Thyroid gland (tissue), 4 donors: ENCODE results near the gene OSBPL5. TPM values are rescaled to one million over a fixed set of nuclear protein-coding genes. Genes with fewer than 3 reads are reported as not detected.
"Not testable (repeated sequence)": the region's sequence is repeated elsewhere in the genome, so short reads cannot be mapped to it uniquely, and the experiment has no call there.

Experiments
- DNase-seq, 2 donors: peaks; one replicate each; pipeline ENCODE4 v3.0.0-alpha.2; 2019
- H3K27ac ChIP-seq, 3 donors: fragments of 200-600 bp; sonication (generic); 1 replicate in 2 of 3; 2 replicates in 1 of 3; pipeline ENCODE4 v1.5.1; 2016 to 2019; ENCODE audit warnings: mild to moderate bottlenecking in 1 of 3, moderate library complexity in 1 of 3
- H3K27me3 ChIP-seq: fragments of 200-600 bp; sonication (generic); one replicate; pipeline ENCODE4 v1.5.1; 2019
- H3K36me3 ChIP-seq, 2 donors: fragments of 200-600 bp; sonication (generic); one replicate each; pipeline ENCODE4 v1.5.1; 2016 to 2019
- H3K4me1 ChIP-seq, 2 donors: fragments of 200-600 bp; sonication (generic); one replicate each; pipeline ENCODE4 v1.5.1; 2017 to 2019
- H3K4me3 ChIP-seq, 3 donors: fragments of 200-600 bp; sonication (generic); replicated peaks in 1 of 3; 1 replicate in 2 of 3; 2 replicates in 1 of 3; pipeline ENCODE4 v1.5.1; 2016; ENCODE audit warnings: mild to moderate bottlenecking in 1 of 3
- H3K9me3 ChIP-seq: fragments of 200-600 bp; sonication (generic); one replicate; pipeline ENCODE4 v1.5.1; 2017
- POLR2A ChIP-seq, 2 donors: fragments of 450-650 bp; IDR thresholded peaks; one replicate each; pipeline ENCODE4 v1.6.1; 2017; ENCODE audit warnings: antibody characterized with exemption in 2 of 2, mild to moderate bottlenecking in 2 of 2, moderate library complexity in 1 of 2
- WGBS, 2 donors: methylation state at CpG; one replicate each; pipeline ENCODE4 v1.1.5; 2017; 5-methylcytosine and 5-hydroxymethylcytosine counted together
- intact Hi-C: fragments of 100-400 bp; cut with DNase I; formaldehyde crosslinking; loops from one replicate; pipeline ENCODE4 v1.15.1; 2023
- total RNA-seq, 4 donors: library from RNA; depleted of rRNA; stranded (reverse); fragments of >200 nt; gene quantifications; one replicate each; pipeline ENCODE4 v1.2.3, GENCODE V29; 2016
- TF ChIP-seq, protein P1 (sequence below), 6 experiments: fragments of 200-600 bp in 3 of 6; fragments of 450-650 bp in 3 of 6; sonication (generic) in 3 of 6; IDR thresholded peaks; one replicate each; pipeline ENCODE4 v1.5.1; 2016 to 2019; ENCODE audit warnings: antibody characterized with exemption in 6 of 6, mild to moderate bottlenecking in 2 of 6, inconsistent platforms in 1 of 6, moderate library complexity in 1 of 6

OSBPL5 gene
- total RNA-seq, 4 donors from 2014 or later = 24.2 to 46.7 (median 34.4) TPM

- TF ChIP-seq, protein P1, sequence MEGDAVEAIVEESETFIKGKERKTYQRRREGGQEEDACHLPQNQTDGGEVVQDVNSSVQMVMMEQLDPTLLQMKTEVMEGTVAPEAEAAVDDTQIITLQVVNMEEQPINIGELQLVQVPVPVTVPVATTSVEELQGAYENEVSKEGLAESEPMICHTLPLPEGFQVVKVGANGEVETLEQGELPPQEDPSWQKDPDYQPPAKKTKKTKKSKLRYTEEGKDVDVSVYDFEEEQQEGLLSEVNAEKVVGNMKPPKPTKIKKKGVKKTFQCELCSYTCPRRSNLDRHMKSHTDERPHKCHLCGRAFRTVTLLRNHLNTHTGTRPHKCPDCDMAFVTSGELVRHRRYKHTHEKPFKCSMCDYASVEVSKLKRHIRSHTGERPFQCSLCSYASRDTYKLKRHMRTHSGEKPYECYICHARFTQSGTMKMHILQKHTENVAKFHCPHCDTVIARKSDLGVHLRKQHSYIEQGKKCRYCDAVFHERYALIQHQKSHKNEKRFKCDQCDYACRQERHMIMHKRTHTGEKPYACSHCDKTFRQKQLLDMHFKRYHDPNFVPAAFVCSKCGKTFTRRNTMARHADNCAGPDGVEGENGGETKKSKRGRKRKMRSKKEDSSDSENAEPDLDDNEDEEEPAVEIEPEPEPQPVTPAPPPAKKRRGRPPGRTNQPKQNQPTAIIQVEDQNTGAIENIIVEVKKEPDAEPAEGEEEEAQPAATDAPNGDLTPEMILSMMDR (IDR thresholded peaks at IDR 0.05) = no peak
- no peak for TF ChIP-seq POLR2A (IDR thresholded peaks at IDR 0.05)
- H3K4me3 ChIP-seq = no peak overlapping the region
- H3K36me3 ChIP-seq = no peaks in the 10 kb centered on the region
- no peaks in the 10 kb centered on the region for H3K27me3 ChIP-seq
- no peaks in the 10 kb centered on the region for H3K9me3 ChIP-seq
- no peak for DNase-seq
- H3K27ac ChIP-seq = no peak overlapping the region
- 60 to 61% methylated on average over 12 to 17 of the region's 18 CpGs for WGBS, 2 donors
- intact Hi-C loops = no loop called here
- peaks cover 7 to 18% of the 10 kb centered on the region in 2 donors for H3K4me1 ChIP-seq
Measured at GRCh38 chr11:3170044-3170755, 5.1 kb upstream of the OSBPL5 start.

GRCh38 chr11:3169255-3170043 lies 4.3 kb upstream of the OSBPL5 start:
- Histone ChIP-seq H3K27me3 (no peaks in the 10 kb centered on the region), H3K36me3 (no peaks in the 10 kb centered on the region), H3K27ac (peak overlapping the region in 1 of 3 donors; percentile 18), H3K4me1 (peaks cover 8 to 18% of the 10 kb centered on the region in 2 donors), H3K9me3 (no peaks in the 10 kb centered on the region), H3K4me3 (peak overlapping the region in 1 of 3 donors; percentile 21)
- WGBS, 2 donors = 16 to 32% methylated on average over 16 to 18 of the region's 31 CpGs
- DNase-seq = peak in 1 of 2 donors; percentile 40
- TF ChIP-seq POLR2A (IDR thresholded peaks at IDR 0.05) = no peak
- TF ChIP-seq, protein P1 (IDR thresholded peaks at IDR 0.05) = no peak
- intact Hi-C loops = no loop called here

DNA sequence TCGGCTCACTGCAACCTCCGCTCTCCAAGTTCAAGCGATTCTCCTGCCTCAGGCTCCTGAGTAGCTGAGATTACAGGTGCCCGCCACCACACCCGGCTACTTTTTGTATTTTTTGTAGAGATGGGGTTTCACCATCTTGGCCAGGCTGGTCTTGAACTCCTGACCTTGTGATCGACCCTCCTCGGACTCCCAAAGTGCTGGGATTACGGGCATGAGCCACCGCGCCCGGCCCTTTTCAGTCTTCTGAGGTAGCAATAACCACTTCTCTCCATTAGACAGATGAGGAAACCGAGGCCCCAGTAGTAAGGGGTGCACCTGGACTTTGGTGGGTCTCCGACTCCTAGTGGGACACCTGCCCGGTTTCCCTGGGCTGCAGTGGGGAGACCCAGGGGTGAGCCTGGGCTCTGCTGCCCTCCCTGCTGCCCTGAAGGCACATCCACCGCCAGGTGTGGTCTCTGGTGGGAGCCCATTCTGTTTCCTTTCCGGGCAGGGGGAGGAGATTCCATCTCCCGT lies 3.7 kb upstream of the OSBPL5 start:
- intact Hi-C loops, H3K36me3 ChIP-seq, H3K9me3 ChIP-seq, H3K27ac ChIP-seq, H3K27me3 ChIP-seq, DNase-seq, H3K4me3 ChIP-seq: not testable (repeated sequence)
- WGBS, 2 donors = 78 to 84% methylated on average over 6 to 17 of the region's 17 CpGs
- peaks cover 14 to 25% of the 10 kb centered on the region in 2 donors for H3K4me1 ChIP-seq

DNA sequence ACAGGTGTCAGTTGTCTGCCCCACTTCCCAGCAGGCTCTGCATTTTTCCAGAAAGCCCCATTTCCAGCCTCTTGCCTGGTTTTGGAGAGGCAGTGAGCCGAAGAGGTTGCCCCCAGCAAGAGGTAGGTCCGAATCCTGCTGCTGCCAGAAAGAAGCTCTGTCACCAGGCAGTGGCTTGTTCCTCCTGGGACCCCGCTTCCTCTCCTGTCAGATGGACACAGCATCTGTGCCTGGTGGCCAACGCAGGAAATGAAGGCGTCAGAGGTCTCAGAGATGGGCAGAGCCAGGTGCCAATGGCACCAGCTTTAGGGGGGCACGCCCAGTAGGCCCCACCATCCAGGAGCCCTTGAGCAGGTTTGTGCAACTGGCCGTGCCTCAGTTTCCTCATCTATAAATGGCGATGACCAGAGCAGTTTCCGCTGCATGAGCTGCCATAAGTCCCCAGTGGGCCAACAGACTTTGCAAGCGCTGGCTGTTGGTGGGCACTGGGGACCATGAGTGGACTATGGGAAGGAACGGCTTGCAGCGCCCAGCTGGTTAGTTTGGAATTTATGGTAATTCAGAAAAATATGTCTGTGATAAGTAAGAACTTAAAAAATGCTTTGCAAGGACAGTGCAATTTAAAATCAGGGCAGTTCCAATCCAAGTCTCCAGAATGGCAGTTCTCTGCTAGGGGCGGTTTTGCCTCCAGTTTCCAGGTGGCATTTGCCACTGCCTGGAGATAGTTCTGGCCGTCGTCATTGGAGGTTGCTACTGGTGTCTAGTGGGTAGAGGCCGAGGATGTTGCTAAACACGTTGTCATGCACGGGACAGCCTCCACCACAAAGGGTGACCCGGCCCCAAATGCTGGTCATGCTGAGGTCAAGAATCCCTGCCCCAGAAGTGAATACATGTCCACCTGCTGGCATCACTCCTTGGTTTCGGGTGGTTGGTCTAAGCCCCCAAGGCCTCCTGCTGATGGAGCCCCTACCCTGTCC lies 2.3 kb upstream of the OSBPL5 start:
- TF ChIP-seq, protein P1 (IDR thresholded peaks at IDR 0.05) = no peak
- TF ChIP-seq POLR2A (IDR thresholded peaks at IDR 0.05) = no peak
- Histone ChIP-seq H3K27me3 (no peaks in the 10 kb centered on the region), H3K27ac (no peak overlapping the region), H3K4me1 (peaks cover 17 to 32% of the 10 kb centered on the region in 2 donors), H3K36me3 (no peaks in the 10 kb centered on the region), H3K9me3 (no peaks in the 10 kb centered on the region), H3K4me3 (no peak overlapping the region)
- intact Hi-C loops = no loop called here
- DNase-seq = no peak
- 74 to 79% methylated on average over 18 of the region's 20 CpGs for WGBS, 2 donors
